ENCODE data around the gene MC1R. TPM values are rescaled to one million over a fixed set of nuclear protein-coding genes. Genes with fewer than 3 reads are reported as not detected.
A peak's percentile ranks its signal among the peaks of the same experiment; 100 is the strongest.
"Not testable (repeated sequence)": the region's sequence is repeated elsewhere in the genome, so short reads cannot be mapped to it uniquely, and the experiment has no call there.

Gene MC1R
- total and polyA plus RNA-seq, 2 experiments from 2014 or later = 0.74 to 4.3 TPM

DNA sequence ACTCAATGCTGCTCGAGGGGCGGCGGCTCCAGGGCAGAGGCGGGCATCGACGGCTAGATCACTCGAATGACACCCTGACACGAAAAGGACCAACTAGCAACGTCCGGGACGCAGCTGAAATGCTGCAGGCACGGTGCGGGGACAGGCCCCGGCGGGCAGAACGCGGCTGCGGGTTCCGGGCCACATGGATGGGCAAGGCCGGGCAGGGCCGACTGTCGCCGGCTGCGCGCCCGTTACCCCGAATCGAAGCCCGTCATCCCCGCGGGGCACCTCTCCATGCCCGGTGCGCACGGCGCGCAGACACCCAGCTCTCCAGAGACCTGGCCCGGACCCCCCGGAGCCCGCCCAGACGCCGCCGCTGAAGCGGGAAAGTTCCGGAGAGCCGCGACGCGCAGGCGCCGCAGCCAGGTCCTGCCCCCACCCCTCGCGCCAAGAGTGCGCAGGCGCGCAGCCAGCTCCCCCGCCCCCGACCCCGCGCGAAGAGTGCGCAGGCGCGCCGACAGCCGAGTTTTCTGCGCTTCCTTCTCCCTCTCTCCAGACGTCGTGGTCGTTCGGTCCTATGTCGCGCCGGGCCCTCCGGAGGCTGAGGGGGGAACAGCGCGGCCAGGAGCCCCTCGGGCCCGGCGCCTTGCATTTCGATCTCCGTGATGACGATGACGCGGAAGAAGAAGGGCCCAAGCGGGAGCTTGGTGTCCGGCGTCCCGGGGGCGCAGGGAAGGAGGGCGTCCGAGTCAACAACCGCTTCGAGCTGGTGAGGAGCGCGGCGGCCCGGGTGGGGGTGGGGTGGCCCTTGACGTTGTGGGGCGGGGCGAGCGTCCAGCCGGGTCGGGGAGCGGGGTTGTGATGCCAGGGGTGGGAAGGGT is 45.3 kb upstream of the MC1R start, which contains the start of gene TCF25:
TCF25 (plus strand) TSS at position 484 of the 863 bp plus-strand sequence; CDS start at position 560, 76 bp downstream.
- H3F3A ChIP-seq (replicated peaks; ENCODE audit: low read depth) = peaks cover 23% of the 10 kb centered on the region
- peak within 1 kb of the TSS; percentile 96 for H3K27ac Mint-ChIP-seq
- ATAC-seq = peak; percentile 68
- H3K36me3 Mint-ChIP-seq (ENCODE audit: low read depth) = peaks cover 30% of the 10 kb centered on the region
- peak within 1 kb of the TSS; percentile 92 for H3K4me2 ChIP-seq
- peaks cover 40% of the 10 kb centered on the region for H3K79me2 ChIP-seq (replicated peaks; ENCODE audit: insufficient read depth)
- peaks cover 5% of the 10 kb centered on the region; the same call in 1 of the 2 replicates for H3K27me3 ChIP-seq (ENCODE audit: insufficient read depth)
- peak within 1 kb of the TSS; percentile 100 for H3K27ac ChIP-seq (ENCODE audit: low read depth)
- peaks cover 24% of the 10 kb centered on the region for H3K27me3 Mint-ChIP-seq (ENCODE audit: insufficient read depth, low read depth, poor library complexity)
- H3K4me3 ChIP-seq = peak within 1 kb of the TSS; percentile 94
- peak within 1 kb of the TSS; percentile 91 for H2AFZ ChIP-seq
- H3K4me3 Mint-ChIP-seq = peak within 1 kb of the TSS; percentile 84
- peaks cover 7% of the 10 kb centered on the region; the same call in 1 of the 2 replicates for H3K36me3 ChIP-seq (ENCODE audit: insufficient read depth)
- peak; percentile 56 for TF ChIP-seq CREB1 (CRISPR knock-in tag; IDR thresholded peaks at IDR 0.05; ENCODE audit: low read depth)
- TF ChIP-seq POLR2AphosphoS5 (IDR thresholded peaks at IDR 0.05; ENCODE audit: low read depth) = peak; percentile 91
- TF ChIP-seq, protein P1, sequence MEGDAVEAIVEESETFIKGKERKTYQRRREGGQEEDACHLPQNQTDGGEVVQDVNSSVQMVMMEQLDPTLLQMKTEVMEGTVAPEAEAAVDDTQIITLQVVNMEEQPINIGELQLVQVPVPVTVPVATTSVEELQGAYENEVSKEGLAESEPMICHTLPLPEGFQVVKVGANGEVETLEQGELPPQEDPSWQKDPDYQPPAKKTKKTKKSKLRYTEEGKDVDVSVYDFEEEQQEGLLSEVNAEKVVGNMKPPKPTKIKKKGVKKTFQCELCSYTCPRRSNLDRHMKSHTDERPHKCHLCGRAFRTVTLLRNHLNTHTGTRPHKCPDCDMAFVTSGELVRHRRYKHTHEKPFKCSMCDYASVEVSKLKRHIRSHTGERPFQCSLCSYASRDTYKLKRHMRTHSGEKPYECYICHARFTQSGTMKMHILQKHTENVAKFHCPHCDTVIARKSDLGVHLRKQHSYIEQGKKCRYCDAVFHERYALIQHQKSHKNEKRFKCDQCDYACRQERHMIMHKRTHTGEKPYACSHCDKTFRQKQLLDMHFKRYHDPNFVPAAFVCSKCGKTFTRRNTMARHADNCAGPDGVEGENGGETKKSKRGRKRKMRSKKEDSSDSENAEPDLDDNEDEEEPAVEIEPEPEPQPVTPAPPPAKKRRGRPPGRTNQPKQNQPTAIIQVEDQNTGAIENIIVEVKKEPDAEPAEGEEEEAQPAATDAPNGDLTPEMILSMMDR (conservative IDR thresholded peaks at IDR 0.05; ENCODE audit: low read depth in 2 of 2) = no peak
- H3K9me2 ChIP-seq (ENCODE audit: insufficient read depth) = no peaks in the 10 kb centered on the region
- no peaks in the 10 kb centered on the region for H3K4me1 ChIP-seq (ENCODE audit: insufficient read depth)
- peaks cover 15% of the 10 kb centered on the region for H3K9me3 Mint-ChIP-seq
- peaks cover 6% of the 10 kb centered on the region for H4K20me1 ChIP-seq (replicated peaks; ENCODE audit: insufficient read depth)
- H3K4me1 Mint-ChIP-seq = peaks cover 2% of the 10 kb centered on the region; the same call in 1 of the 3 replicates
- peak; percentile 86 for DNase-seq (ENCODE audit: low spot score)

DNA sequence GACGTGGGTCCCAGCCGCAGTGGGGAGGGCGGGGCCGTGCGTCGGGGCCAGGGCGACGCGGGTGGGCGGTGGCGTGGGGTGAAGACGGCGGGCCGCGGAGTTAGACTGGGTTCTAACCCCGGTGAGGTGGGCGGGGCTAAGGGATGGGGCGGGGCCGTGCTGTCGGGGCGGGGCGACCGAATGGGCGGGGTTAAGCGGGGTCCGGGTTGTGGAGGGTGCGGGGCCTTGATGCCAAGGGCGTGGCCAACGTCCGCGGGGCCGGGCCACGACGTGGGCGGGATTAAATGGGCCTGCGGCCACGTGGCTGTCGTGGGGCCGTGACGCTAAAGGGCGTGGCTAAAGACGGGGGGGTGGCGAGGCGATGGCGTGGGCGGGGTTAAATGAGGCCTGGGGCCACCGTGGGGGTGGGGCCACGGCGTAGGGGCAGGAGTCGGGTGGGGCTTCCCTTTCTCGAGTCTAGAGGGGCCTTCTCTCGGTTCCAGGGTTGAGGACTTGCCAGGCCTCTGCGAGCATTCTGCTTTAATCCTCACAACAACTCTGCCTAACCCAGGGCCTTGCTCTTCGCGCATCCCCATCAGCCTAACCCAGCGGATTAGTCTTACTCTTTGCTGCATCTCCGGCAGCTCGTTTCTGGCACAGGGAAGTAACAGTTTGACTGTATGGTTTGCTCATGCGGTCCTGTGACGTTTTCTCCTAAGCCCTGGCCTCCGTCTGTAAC is 44.5 kb upstream of the MC1R start:
- peak; percentile 96 for DNase-seq (ENCODE audit: low spot score)
- H3K79me2 ChIP-seq (replicated peaks; ENCODE audit: insufficient read depth) = peaks cover 43% of the 10 kb centered on the region
- H3K4me1 Mint-ChIP-seq = peaks cover 2% of the 10 kb centered on the region; the same call in 1 of the 3 replicates

DNA sequence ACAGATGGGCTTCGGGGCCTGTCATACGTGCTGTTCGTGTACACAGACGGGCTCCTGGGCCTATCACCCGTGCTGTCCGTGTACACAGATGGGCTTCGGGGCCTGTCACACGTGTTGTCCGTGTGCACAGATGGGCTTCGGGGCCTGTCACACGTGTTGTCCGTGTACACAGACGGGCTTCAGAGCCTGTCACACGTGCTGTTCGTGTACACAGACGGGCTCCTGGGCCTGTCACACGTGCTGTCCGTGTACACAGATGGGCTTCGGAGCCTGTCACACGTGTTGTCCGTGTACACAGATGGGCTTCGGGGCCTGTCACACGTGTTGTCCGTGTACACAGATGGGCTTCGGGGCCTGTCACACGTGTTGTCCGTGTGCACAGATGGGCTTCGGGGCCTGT is 39.5 kb upstream of the MC1R start:
- not testable (repeated sequence) for H3K27ac Mint-ChIP-seq

More for the DNA sequence above, 44.5 kb upstream of the MC1R start:
- Histone ChIP-seq H3K4me1 (ENCODE audit: insufficient read depth) (no peaks in the 10 kb centered on the region), H3K9me2 (ENCODE audit: insufficient read depth) (no peaks in the 10 kb centered on the region), H3K36me3 (ENCODE audit: insufficient read depth) (peaks cover 7% of the 10 kb centered on the region; the same call in 1 of the 2 replicates), H3K27me3 (ENCODE audit: insufficient read depth) (peaks cover 5% of the 10 kb centered on the region; the same call in 1 of the 2 replicates), H2AFZ (no peak overlapping the region), H3K27ac (ENCODE audit: low read depth) (peak overlapping the region; percentile 100; the same call in 1 of the 2 replicates), H3K4me3 (peak overlapping the region; percentile 94), H3K4me2 (peak overlapping the region; percentile 92), H4K20me1 (replicated peaks; ENCODE audit: insufficient read depth) (peaks cover 6% of the 10 kb centered on the region), H3F3A (replicated peaks; ENCODE audit: low read depth) (peaks cover 30% of the 10 kb centered on the region)
- TF ChIP-seq CREB1 (CRISPR knock-in tag; IDR thresholded peaks at IDR 0.05; ENCODE audit: low read depth) (peak; percentile 90), EZH2 (IDR thresholded peaks at IDR 0.05; ENCODE audit: low read depth, unreplicated experiment) (no peak)
- peaks cover 33% of the 10 kb centered on the region for H3K36me3 Mint-ChIP-seq (ENCODE audit: low read depth)
- peaks cover 15% of the 10 kb centered on the region for H3K9me3 Mint-ChIP-seq
- H3K4me3 Mint-ChIP-seq = peak overlapping the region; percentile 84
- peak; percentile 65 for ATAC-seq
- peak overlapping the region; percentile 96 for H3K27ac Mint-ChIP-seq
- H3K27me3 Mint-ChIP-seq (ENCODE audit: insufficient read depth, low read depth, poor library complexity) = peaks cover 24% of the 10 kb centered on the region

More for the DNA sequence above, 39.5 kb upstream of the MC1R start:
- Histone ChIP-seq H3K79me2 (replicated peaks; ENCODE audit: insufficient read depth) (peaks cover 70% of the 10 kb centered on the region), H4K20me1 (replicated peaks; ENCODE audit: insufficient read depth) (peaks cover 18% of the 10 kb centered on the region), H3F3A (replicated peaks; ENCODE audit: low read depth) (peaks cover 24% of the 10 kb centered on the region)
- Mint-ChIP-seq H3K36me3 (ENCODE audit: low read depth) (peaks cover 54% of the 10 kb centered on the region), H3K9me3 (peaks cover 15% of the 10 kb centered on the region)
- H3K9me2 ChIP-seq (ENCODE audit: insufficient read depth); ATAC-seq; H3K27me3 ChIP-seq (ENCODE audit: insufficient read depth); H3K4me1 Mint-ChIP-seq; H3K4me2 ChIP-seq; H3K4me3 Mint-ChIP-seq; H3K36me3 ChIP-seq (ENCODE audit: insufficient read depth); H3K27me3 Mint-ChIP-seq (ENCODE audit: insufficient read depth, low read depth, poor library complexity); DNase-seq (ENCODE audit: low spot score); H3K27ac ChIP-seq (ENCODE audit: low read depth); H2AFZ ChIP-seq; H3K4me3 ChIP-seq; H3K4me1 ChIP-seq (ENCODE audit: insufficient read depth): not testable (repeated sequence)

Data from GM23338 (cell line).